ENCODE measurements around the gene NOX5.

Gene NOX5

DNA sequence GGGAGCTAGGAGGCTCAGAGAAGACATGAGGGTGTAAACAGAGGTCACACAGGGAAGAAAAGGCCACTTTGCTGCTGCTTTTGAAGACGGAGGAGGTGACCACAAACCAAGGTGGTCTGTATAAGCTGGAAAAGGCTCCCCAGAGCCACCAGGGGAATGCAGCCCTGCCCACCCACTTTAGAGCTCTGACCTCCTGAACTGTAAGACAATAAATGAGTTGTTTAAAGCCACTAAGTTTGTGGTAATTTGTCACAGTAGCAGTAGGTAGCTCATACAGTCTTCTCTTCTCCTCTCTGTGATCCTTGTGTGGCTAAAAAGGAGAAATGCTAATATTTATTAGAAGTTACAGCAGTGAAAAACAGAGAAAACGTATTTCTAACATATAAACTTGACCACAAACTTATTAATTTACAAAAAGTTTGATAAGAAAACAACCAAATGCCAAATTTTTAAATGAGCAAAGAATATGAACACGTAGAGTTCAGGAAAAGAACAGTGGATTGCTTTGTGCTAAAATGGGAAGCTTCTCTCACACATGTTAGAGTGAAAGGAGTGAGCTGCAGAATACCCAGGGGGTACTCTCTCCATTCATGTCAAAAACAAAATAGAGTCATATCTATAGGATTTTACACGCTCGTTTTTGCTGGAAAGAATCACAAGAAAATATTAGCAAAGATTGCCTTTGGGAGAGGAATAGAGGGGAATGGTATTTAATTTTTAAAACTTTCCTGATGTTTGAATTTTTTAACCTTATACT, 71.0 kb downstream of the NOX5 start:
- no peak for DNase-seq

DNA sequence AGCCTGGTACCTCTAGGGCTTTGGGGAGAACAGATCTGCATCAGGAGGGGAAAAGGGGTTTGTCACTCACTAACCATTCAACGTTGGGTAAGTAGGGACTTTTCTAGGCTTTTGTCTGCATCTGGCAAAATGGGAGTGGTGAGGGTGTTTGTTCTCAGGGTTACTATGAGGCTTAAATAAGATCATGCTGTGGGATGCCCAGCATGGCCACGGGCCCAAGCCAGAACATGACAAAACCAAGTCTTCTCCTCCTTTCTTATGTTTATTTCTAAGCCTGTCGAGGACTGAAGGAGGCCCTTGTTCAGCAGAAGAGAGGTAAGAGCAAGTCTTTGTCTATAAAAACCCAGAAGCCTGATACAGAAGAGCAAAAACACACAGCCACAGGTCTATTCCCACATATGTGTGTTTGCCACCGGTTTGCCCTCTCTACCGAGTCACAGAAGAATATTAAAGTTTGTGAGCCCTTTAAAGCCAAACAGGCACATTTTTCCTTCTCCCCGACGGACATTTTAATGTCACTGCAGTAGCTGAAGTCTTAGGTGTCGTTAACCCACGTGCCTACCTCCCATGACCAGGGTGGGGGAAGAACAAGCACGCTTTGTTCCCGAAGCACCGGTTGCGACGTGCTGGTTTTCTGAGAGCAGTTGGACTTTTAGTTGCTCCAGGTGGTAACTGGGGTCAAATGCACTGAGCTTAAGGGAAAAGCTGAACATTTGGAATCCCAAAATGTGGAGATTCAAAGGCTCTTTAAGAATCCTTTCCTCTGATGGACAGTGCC, 72.1 kb downstream of the NOX5 start:
- no peak for DNase-seq

DNA sequence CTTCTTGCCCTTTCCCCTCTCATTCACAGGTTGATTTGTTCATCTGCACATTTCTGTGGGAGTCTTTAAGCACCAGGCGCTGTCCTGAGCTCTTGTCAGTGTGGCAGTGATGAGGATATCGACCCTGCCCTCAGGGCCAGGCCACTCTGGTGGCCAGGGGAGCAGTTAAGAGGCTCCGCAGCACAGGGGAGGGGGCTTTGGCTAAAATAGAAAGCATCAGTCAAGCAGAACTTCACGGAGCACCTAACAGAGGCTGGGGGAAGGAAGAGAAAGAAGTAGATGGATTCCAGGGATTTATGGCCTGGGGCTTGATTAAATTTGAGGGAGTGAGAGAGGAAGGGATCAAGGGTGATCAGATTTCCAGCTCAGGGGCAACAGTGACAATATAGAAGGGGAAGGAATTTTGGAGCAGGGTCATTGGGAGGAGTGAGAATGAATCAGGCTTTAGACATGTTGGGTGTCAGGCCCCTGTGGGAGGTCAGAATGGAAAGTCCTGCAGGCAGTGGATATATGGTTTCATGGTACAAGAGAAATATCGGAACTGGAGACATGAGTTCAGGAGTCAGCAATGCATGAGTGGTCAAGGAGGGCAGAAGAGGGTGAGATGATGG, 73.0 kb downstream of the NOX5 start:
- no peak for DNase-seq

DNA sequence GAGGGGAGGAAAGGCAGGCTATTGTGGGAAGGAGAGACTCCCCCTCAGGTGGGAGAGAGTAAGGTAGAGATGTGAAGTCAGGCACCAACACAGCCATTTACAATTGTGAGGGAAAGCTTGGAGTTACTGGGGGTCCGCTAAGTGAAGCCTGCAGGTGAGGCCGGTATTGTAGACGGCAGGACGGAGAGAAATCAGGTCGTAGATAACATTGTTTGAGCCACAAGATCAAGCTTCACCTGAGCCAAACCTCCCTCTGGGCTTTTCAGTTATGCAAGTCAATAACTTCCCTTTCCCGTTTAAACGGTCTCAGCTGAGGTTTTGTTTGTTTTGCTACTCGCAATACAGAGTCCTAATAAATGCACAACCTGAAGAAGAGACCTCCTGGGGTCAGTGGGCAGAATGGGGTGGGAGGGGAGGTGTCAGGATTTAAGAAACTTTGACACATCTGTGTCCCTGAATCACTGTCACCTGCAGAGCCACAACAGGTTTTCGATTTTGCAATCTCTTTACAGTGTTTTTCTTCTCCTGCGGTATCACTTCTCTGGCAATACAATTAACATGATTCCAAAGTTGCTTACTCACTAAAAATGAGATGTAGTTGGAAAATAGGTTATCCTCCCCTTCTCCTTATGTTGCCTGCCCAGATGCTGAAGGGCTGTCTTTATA, 73.9 kb downstream of the NOX5 start:
- DNase-seq = no peak

DNA sequence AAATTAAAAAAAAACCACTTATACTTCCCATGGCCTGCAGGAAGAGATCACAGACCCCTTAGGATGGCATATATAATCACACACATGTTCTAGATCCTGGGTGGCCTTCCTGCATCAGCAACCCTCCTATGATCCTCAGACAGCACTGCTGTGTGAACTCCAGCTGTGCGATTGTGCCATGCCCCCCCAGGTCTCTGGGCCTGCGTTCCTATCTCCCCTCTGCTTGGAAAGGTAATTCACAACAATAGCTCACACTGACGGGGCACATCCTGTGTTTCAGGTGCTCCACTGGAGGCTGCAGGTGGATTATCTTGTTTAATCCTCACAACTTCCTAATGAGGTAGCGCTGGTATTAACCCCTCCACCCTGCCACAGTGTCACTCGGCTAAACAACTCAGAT, 74.8 kb downstream of the NOX5 start:
- DNase-seq = no peak

DNA sequence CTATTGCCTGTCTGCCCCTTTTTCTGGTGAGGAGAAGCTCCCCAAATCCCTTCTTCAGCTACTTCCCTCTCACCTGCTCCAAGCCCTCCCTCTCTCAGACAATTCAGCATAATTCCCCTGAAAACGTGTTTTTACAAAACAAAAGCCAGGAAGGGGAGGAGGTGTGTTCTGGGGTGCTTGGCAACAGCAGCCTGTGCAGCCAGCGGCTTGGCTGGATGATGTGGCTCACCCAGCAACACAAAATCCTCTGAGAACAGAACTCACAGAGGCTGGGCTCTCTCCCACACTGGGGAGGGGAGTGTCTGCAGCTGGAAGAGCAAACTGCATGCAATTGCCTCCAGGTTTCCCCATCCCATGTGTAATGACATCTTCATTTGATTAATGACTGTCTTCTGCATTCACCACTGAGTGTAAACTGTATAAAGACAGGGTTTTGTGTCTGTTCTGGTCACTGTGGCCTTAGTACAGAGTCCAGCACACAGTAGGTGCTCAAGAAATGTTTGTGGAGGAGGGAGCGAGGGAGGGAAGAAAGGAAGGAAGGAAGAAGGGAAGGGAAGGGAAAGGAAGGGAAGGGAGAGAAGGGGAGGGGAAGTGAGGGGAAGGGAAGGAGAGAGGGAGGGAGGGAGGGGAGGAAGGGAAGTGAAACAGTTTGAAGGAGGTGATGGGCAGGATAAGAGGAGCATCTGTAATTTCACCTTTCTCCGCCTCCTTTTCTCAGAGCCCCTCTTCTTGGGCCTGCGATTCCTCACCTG, 75.9 kb downstream of the NOX5 start:
- DNase-seq = no peak

DNA sequence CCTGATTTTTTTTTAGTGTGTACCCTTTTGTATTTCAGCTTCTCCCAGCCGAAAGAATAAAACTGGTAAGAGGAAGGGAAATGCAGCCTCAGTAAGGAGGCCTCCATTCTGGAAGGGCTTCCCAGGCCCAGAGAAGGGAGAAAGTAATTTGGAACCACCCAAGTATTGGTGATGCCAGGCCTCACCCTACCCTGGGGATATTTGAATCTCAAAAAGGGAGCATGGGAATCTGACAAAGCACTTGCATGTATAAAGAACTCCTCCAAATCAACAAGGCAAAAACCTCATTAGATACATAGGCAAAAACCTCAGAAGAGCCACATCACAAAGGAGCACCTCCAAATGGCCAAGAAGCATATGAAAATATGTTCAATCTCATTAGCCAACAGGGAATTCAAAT, 77.2 kb downstream of the NOX5 start:
- no peak for DNase-seq

DNA sequence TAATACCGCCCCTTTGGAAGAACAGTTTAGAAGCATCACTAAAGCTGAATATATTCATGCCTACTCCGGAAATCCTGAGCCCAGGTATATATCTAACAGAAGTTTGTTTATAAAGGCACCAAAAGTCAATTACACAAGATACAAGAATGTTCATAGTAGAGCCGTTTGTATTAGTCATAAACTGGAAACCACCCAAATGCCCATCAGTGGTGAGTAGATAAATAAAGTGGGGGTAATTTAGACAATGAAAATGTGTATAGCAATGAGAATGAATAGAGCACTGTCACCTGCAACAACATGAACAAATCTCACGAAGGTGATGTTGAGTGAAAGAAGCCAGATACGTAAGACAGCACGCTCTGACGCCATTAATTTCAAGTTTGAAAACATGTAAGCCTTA, 77.7 kb downstream of the NOX5 start:
- no peak for DNase-seq

DNA sequence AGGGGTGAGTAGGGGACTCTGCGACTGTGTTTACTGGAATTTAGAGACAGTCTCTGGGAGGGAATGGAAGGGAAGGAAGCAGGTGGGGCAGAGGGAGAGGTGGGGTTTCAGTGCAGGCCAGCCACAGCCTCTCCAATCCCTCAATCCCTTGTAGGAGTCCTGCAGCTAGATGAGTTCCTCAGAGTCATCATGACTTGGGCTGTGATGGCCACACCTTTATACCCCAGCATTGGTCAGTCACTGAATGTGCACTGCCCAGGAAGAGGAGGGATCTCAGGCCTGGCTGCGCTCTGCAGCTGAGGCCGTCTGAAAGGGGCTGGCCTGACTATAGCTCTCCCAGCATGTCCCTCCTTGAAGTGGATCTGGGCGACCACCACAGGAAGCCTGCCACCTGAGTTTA, 78.6 kb downstream of the NOX5 start:
- DNase-seq = no peak

DNA sequence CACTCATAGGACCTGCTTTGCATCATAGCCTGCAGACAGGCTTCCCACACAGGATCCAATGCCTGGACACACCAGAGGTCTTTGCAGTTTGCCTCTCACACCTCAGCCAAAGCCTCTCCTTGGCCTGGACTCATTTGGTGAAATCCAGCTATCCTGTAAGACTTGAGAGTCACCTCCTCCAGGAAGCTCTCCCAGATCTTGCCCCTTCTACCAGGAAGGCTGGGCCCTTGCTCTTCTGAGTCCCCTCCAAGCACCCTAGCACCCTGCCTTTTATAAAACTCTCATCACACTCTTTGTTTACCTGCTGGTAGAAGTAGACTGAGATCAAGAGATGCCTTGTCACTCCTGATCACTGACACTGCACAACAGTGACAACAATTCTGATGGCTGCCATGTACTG, 79.1 kb downstream of the NOX5 start:
- DNase-seq = no peak

DNA sequence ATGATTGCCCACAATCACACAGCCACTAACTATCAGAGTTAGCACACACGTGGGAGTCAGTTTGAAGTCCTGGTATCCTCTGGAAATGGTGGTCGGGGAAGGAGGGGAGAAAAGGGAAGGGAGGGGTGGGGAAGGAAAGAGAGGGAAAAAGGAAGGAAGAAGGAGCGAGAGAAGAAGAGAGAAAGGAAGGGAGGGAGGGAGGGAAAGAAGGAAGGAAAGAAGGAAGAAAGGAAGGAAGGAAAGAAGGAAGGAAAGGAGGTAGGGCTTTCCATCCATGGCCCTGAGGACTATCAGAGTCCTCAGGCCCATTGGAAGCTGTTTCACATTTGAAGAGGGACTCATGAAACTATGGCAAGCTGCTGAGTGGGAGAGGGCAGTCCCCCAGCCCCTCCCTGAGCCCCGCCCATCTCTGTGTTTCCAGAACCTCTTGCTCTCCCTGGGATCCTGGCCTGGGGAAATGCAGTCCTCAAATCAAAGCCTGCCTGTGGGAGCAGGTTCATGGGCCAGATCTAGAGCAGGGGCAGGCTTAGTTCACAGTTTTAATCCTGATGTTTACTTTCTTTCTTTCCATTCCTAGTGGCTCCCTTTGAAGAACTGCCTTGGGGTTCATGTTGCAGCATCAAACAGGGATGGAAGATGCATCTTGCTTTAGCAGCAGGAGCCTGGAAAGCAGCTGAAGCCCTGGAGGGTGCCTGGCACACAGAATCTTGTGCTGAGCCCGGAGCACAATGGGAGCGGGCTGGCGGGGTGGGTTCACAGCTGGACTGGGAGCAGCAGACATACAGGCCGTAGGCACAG, 79.8 kb downstream of the NOX5 start:
- DNase-seq = no peak

DNA sequence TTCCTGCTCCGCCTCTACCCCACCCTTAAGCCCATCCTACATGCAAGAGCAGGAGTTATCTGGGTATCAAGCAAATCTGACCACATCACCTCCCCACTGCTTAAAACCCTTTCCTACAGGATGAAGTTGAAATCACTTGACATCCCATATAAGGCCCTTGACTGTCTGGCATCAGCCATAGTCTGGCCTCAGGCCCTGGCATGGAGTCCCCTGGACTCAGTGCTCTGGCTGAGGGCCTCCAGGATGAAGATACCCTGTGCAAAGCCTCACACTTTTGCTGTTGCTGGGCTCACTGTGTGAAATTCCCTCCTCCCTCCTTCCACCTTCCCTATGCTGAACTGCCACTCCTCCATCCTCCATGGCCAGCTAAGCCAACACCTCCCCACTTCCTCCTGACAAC, 80.8 kb downstream of the NOX5 start:
- no peak for DNase-seq

DNA sequence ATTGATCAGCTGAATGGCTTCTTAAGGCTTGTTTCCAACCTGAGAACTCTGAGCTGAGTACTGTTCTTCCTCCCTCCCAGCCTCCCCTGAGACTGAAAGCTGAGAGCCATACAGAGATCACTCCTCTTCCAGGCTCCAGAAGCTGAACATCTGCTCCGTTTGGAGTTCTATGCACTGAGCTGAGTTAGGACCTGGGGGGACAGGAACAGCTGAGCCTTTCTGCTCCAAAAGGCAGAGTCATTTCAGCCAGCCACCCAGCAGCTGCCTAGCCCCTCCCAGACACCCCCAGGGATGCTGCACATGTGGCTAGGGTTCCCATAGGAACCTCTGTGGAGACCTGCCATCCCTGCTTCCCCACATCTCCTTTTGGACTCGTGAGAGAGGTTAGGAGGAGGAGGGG, 81.7 kb downstream of the NOX5 start:
- DNase-seq = no peak

DNA sequence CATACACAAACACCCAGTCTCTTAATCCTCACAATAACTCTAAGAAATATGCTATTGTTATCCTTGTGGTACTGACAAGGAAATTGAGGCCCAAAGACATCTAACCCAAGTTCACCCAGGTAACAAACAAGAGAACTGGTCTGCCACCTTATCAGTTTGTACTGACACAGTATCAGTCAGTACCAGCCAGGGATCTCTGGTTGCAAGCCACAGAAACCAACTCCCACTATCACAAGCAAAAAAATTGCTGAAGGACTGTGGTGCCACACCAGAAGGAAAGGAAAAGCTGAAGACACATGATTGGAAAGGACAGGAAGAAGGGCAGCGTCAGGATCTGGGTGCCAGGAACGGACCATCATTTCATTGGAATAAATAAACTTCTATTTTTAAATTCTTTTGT, 82.1 kb downstream of the NOX5 start:
- no peak for DNase-seq

DNA sequence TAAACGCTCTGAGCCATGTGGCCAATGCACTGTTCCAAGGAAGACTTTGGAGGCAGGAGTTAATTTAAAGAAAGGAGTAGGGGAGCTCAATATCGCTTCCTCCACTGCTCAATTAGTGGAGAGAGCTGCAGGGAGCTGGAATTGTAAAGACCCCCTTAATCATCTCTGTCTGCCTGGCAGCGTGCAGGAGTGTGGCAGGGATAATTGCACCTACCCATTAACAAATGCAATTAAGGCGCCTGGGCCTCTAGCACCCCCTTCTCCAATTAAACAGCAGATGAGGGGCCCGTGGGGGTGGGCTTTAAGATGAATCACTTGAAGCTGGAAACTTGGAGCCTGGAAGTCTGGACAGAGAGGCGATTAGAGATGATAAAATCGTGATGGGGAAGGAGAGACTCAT, 84.3 kb downstream of the NOX5 start:
- DNase-seq = no peak

DNA sequence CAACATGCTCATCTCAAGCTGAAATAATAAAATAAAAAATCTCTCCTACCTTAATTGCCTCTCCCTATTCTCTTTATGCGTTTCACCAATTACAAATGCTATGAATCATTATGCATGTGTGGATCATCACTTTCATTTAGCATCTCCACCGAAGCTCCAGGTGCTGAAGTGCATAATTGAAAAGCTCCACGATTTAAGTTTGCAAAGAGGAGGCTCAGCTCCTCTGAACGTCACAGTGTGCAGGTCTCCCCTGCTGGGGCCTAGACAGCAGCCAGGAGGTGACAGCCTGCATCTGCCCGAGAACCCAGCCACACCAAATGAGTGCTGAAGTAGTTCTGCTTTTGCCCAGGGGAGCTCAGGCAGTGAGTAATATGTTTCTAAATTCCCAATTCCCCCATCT, 85.4 kb downstream of the NOX5 start:
- no peak for DNase-seq

DNA sequence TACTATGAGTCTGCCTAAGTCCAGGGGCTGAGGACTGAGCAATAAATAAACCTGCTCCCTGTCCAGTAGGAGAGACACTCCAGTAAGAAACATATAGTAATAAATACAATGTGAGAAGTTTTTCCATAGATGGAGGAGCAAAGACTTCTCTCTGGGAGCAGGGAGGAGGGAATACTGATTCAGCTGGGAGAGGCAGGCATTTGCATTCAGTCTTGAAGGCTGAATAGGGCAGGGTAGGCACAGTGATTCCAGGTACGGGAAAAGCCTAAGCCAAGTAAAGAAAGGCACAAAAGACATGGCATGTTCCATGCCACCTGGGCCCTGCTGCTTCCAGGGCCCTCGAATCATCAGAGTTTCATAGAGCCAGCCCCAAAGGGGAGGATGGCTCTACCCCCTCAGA, 86.3 kb downstream of the NOX5 start:
- DNase-seq = no peak

DNA sequence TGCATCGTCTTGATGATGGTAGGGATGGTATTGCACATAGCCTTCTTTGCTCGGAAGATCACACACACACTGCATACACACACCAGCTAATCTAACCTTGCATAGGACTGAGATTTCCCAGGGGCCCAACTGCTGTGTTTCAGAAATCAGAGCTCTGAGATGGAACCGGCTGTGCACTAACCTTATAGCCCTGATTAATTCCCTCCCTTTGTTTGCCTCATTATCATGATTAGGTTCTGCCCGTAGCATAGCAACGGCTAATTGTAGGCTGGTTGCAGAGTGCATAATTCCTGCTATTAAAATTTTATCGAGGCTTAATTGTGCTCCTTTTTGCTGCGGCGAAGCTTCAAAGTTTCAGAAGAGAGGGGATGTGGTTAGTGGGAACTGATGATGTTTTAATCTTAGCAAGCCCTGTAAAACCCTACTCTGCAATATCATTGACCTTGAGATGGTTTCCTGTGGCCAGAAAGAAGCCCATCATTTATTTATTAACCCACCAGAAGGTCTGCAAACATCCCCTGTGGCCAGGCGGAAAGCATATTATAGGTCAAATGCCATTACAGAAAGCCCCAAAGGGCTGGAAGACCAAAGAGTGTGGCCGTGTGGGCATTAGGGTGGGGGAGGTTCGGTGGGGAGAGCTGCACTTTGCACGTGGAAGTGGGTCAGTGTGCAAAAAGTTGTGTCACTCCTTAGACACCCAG, 89.7 kb downstream of the NOX5 start:
- peak; percentile 18 for DNase-seq

DNA sequence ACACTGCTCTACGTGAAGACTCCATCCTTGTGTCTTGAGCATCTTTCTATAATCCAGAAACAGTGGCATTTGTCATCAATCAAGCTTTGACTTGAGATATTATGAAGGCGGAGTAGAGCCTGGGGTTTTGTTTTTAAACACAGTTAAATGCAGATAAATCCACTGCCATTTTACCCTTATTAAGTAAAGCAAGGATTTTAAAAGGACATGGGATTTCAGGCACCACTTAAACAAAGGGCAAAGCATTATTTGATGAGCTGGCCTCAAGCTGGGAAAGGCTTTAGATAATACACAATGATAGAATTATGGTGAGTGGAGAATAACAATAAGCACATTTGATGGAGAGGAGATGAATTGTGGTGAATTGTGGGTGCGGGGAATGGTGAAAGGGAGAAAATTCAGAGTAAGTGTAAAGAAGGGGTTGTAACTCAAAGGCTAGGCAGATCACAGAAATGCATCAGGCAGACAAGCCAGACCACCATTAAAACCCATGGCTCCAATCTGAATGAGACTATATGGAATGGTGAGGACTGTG, 91.0 kb downstream of the NOX5 start:
- DNase-seq = no peak

DNA sequence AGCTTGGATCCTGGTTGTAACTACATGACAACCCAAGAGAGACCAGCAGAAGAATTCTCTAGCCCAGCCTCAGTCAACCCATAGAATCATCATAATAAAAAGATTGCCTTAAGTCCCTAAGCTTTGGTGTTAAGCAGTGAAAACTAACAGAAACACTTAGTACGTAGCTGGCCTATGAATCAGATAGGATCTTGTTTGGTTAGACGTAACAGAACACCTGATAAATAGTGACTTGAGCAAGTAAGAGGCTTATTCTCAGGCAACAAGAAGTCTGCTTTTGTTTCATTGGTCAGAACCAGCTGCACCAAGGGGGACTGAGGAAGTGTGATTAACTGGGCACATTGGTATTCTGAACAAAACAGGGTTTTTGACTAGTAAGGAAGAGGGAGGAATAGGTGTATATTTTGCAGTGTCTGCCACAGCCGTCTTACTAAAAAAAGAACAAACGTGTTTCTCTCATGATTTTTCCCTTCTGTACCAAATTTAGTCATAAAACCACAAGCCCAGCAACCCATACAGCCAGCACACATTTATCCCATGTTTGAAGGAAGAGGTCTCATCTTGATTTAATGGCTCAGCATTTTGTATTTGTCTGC, 92.6 kb downstream of the NOX5 start:
- no peak for DNase-seq

All from CD4-positive, alpha-beta T cell treated with Interleukin-4 for 4 hours (primary cell).